Gastrocnemius medialis (tissue), 4 donors: ENCODE measurements around the gene MED12L. TPM values are rescaled to one million over a fixed set of nuclear protein-coding genes. Genes with fewer than 3 reads are reported as not detected.

Source experiments
- ATAC-seq, 2 donors: fragments of 150-250 bp; one replicate each; pipeline ENCODE4 v1.9.1; 2016
- DNase-seq, 2 donors: peaks; one replicate each; pipeline ENCODE4 v3.0.0-alpha.2; 2019
- H3K27ac ChIP-seq, 4 donors: fragments of 200-600 bp; sonication (generic); 1 replicate in 1 of 4; 2 replicates in 3 of 4; pipeline ENCODE4 v1.5.1; 2016 to 2018; ENCODE audit warnings: mild to moderate bottlenecking in 2 of 4, moderate library complexity in 1 of 4
- H3K27me3 ChIP-seq, 3 donors: fragments of 200-600 bp; sonication (generic) in 2 of 3; 1 replicate in 1 of 3; 2 replicates in 2 of 3; pipeline versions ENCODE4 v1.5.1 to v1.6.0; 2016 to 2019; ENCODE audit warnings: mild to moderate bottlenecking in 1 of 3, moderate library complexity in 1 of 3
- H3K36me3 ChIP-seq, 2 donors: fragments of 200-600 bp; sonication (generic) in 1 of 2; one replicate each; pipeline ENCODE4 v1.5.1; 2017 to 2018
- H3K4me1 ChIP-seq, 2 donors: fragments of 200-600 bp; sonication (generic) in 1 of 2; one replicate each; pipeline ENCODE4 v1.5.1; 2016 to 2017; ENCODE audit warnings: mild to moderate bottlenecking in 2 of 2
- H3K4me3 ChIP-seq, 4 donors: fragments of 200-600 bp; sonication (generic) in 3 of 4; 1 replicate in 1 of 4; 2 replicates in 3 of 4; pipeline ENCODE4 v1.5.1; 2016 to 2019; ENCODE audit warnings: mild to moderate bottlenecking in 2 of 4
- H3K9me3 ChIP-seq, 3 donors: fragments of 200-600 bp; sonication (generic) in 2 of 3; 1 replicate in 1 of 3; 2 replicates in 2 of 3; pipeline ENCODE4 v1.5.1; 2016 to 2019
- CTCF ChIP-seq, 5 experiments: fragments of 450-650 bp in 3 of 5; fragments of 200-600 bp in 2 of 5; sonication (generic) in 2 of 5; IDR thresholded peaks in 4 of 5; conservative IDR thresholded peaks in 1 of 5; 1 replicate in 4 of 5; 2 replicates in 1 of 5; pipeline ENCODE4 v1.5.1; 2016 to 2019; ENCODE audit warnings: antibody characterized with exemption in 5 of 5, mild to moderate bottlenecking in 3 of 5, moderate library complexity in 3 of 5
- POLR2A ChIP-seq, 2 donors: fragments of 450-650 bp; IDR thresholded peaks; one replicate each; pipeline ENCODE4 v1.6.1; 2017; ENCODE audit warnings: antibody characterized with exemption in 2 of 2, mild to moderate bottlenecking in 2 of 2, moderate library complexity in 2 of 2
- in situ Hi-C, 4 donors: fragments of 200-750 bp; cut with MboI; loops; one replicate each; pipeline versions ENCODE4 v1.15.0 to v1.8.0; 2017; ENCODE audit warnings: low sequenced_read_pairs in 4 of 4
- intact Hi-C: fragments of 100-400 bp; cut with DNase I; formaldehyde crosslinking; loops from one replicate; pipeline ENCODE4 v1.15.1; 2023; ENCODE audit warnings: low total_unique reads
- total RNA-seq, 4 donors: library from RNA; depleted of rRNA; stranded (reverse); fragments of >200 nt; gene quantifications; one replicate each; pipeline versions ENCODE4 v1.1.0 to v1.2.3, GENCODE V29; 2016

The MED12L gene
- total RNA-seq, 4 donors from 2014 or later, result 0.05 to 1.2 (median 0.10) TPM

GRCh38 chr3:151476344-151477018, 391.0 kb downstream of the MED12L start:
- Histone ChIP-seq H3K27me3 (no peaks in the 10 kb centered on the region), H3K4me1 (peaks cover 10 to 11% of the 10 kb centered on the region in 2 donors), H3K4me3 (no peak overlapping the region), H3K36me3 (no peaks in the 10 kb centered on the region), H3K9me3 (no peaks in the 10 kb centered on the region), H3K27ac (no peak overlapping the region)
- TF ChIP-seq POLR2A (IDR thresholded peaks at IDR 0.05), result no peak
- TF ChIP-seq CTCF (IDR thresholded peaks at IDR 0.05 in 4 of 5, conservative IDR thresholded peaks at IDR 0.05 in 1 of 5), result no peak
- DNase-seq, result no peak
- ATAC-seq, result no peak
- in situ Hi-C loops (loop anchor here in 2 of 4 donors (10.0 kb wide), 1 partner anchor 178 kb away; no protein-coding TSS in a partner anchor), intact Hi-C loops (no loop called here)

DNA sequence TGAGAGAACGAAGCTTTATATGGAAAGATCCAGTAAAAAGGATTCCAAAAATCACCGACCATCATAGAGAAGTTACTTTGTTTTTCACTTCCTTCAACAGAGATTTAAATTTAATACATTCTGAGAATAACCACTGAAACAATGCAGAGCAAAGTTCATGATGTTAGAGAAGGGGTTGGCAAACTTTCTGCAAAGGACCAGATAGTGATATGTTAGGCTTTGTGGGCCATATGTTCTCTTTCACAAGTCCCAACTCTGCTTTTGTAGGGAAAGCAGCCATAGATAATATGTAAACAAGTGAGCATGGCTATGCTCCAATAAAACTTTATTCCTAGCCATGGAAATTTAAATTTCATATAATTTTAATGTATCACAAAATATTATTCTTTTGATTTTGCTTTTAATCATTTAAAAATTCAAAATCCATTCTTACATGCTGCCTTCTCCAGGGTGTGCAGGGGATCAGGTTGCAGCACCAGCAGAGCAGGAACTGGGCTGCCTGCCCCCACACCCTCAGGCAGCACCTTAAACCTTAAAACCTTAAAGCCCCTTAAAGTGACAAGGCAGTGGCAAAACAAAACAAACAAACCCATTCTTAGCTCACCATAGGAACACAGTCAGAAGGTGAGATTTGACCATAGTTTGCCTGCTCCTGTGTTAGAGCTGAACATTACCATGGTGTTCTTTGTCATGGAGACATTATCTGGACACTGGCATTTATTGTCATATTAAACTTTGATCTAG, 392.3 kb downstream of the MED12L start:
- intact Hi-C loops (no loop called here), in situ Hi-C loops (loop anchor here in 2 of 4 donors (10.0 kb wide), 1 partner anchor 177 kb away; no protein-coding TSS in a partner anchor)
- H3K4me3 ChIP-seq, result no peak overlapping the region
- ATAC-seq (no peak), DNase-seq (no peak)
- H3K4me1 ChIP-seq, result peaks cover 10 to 11% of the 10 kb centered on the region in 2 donors
- H3K36me3 ChIP-seq, result no peaks in the 10 kb centered on the region
- no peaks in the 10 kb centered on the region for H3K27me3 ChIP-seq
- H3K27ac ChIP-seq, result no peak overlapping the region
- H3K9me3 ChIP-seq, result peaks cover 0 to 6% (median 0%) of the 10 kb centered on the region in 3 donors
- TF ChIP-seq CTCF (IDR thresholded peaks at IDR 0.05 in 4 of 5, conservative IDR thresholded peaks at IDR 0.05 in 1 of 5) (no peak), POLR2A (IDR thresholded peaks at IDR 0.05) (no peak)

DNA sequence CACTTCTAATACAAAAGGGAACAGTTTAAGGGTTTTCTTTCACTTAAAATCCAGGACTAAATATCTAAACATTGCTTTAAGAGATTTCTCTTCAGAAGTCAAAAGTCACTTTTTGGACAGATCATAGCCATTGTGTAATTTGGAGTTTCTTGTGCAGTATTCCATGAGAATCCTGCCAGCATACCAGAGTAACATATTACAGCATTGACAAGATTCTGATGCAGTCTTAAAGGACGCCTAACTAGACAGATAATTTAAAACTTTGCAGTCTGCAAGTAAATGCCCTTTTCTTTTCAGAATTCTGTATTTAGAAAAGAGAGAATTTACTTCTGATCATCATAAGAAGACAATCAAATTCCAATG, 392.9 kb downstream of the MED12L start:
- ATAC-seq (no peak), DNase-seq (no peak)
- Histone ChIP-seq H3K27ac (no peak overlapping the region), H3K9me3 (peaks cover 0 to 6% (median 0%) of the 10 kb centered on the region in 3 donors), H3K4me3 (no peak overlapping the region), H3K36me3 (no peaks in the 10 kb centered on the region), H3K27me3 (no peaks in the 10 kb centered on the region), H3K4me1 (peaks cover 10 to 11% of the 10 kb centered on the region in 2 donors)
- in situ Hi-C loops, result loop anchor here in 2 of 4 donors (10.0 kb wide), 1 partner anchor 176 kb away; no protein-coding TSS in a partner anchor
- intact Hi-C loops, result no loop called here
- TF ChIP-seq CTCF (IDR thresholded peaks at IDR 0.05 in 4 of 5, conservative IDR thresholded peaks at IDR 0.05 in 1 of 5), result no peak
- no peak for TF ChIP-seq POLR2A (IDR thresholded peaks at IDR 0.05)

GRCh38 chr3:151479452-151479851, 394.0 kb downstream of the MED12L start:
- Histone ChIP-seq H3K27ac (no peak overlapping the region), H3K27me3 (no peaks in the 10 kb centered on the region), H3K4me1 (peaks cover 10 to 11% of the 10 kb centered on the region in 2 donors), H3K36me3 (no peaks in the 10 kb centered on the region), H3K4me3 (no peak overlapping the region), H3K9me3 (peaks cover 0 to 6% (median 0%) of the 10 kb centered on the region in 3 donors)
- TF ChIP-seq CTCF (IDR thresholded peaks at IDR 0.05 in 4 of 5, conservative IDR thresholded peaks at IDR 0.05 in 1 of 5) (no peak), POLR2A (IDR thresholded peaks at IDR 0.05) (no peak)
- intact Hi-C loops (no loop called here), in situ Hi-C loops (loop anchor here in 2 of 4 donors (10.0 kb wide), 1 partner anchor 175 kb away; no protein-coding TSS in a partner anchor)
- DNase-seq (no peak), ATAC-seq (no peak)
